HepG2 (cell line): ENCODE results near the gene PEPD. TPM values are rescaled to one million over a fixed set of nuclear protein-coding genes. Genes with fewer than 3 reads are reported as not detected.

Source experiments
- ATAC-seq: fragments of 200-7000 bp; cut with Tn5 transposase; 3 replicates; pipeline ENCODE4 v1.9.1; 2020; ENCODE audit warnings: mild to moderate bottlenecking, moderate library complexity
- BruUV-seq: library from RNA; stranded (reverse); fragments of 400-500 nt; replicated peaks from 2 replicates; lab custom pipeline; 2021; lab: Mats Ljungman, UMichigan
- CTCF ChIA-PET: fragments of 300-600 bp; formaldehyde crosslinking; extraction: SDS; loops from one replicate; lab custom pipeline; 2021; ENCODE audit warnings: low total read pairs, inconsistent platforms, low intra/inter-chr PET ratio; lab: Yijun Ruan, JAX
- POLR2A ChIA-PET: fragments of 350-600 bp; sonication (Branson Sonifier 250); formaldehyde crosslinking; loops from one replicate; lab custom pipeline; 2020; ENCODE audit warnings: antibody characterized with exemption, inconsistent platforms; lab: Yijun Ruan, JAX
- DNase-seq: peaks from one replicate; pipeline ENCODE4 v3.0.0-alpha.2; 2015; ENCODE audit warnings: low spot score
- FAIRE-seq: peaks from 3 replicates; lab custom pipeline; 2011; peaks lifted over from hg19 to GRCh38; lab: Jason Lieb, UNC
- H2AFZ ChIP-seq: one replicate; pipeline ENCODE4 v1.6.1; 2011; ENCODE audit warnings: low read length, inconsistent platforms
- H3K27ac ChIP-seq: fragments of 300-600 bp; 3 replicates; pipeline ENCODE4 v1.8.0; 2011; ENCODE audit warnings: mixed run types, mild to moderate bottlenecking, mixed read lengths, low read length, inconsistent platforms; ENCODE audit not compliant: insufficient read depth; ENCODE audit errors: extremely low read length
- H3K27me3 ChIP-seq, 2 experiments: fragments of 200-600 bp in 1 of 2; 2 replicates in 1 of 2; 3 replicates in 1 of 2; pipeline versions ENCODE4 v1.6.0 to v1.8.0; 2011; ENCODE audit warnings: low read length in 2 of 2, mild to moderate bottlenecking in 2 of 2, moderate library complexity in 2 of 2, inconsistent platforms in 1 of 2; ENCODE audit not compliant: insufficient read depth in 2 of 2, control insufficient read depth in 1 of 2
- H3K36me3 ChIP-seq, 2 experiments: fragments of 200-600 bp in 1 of 2; replicated peaks in 1 of 2; 2 replicates in 1 of 2; 3 replicates in 1 of 2; pipeline versions ENCODE4 v1.5.1 to v1.8.0; 2011; ENCODE audit warnings: low read length in 2 of 2, inconsistent platforms in 1 of 2; ENCODE audit not compliant: insufficient read depth in 2 of 2, control insufficient read depth in 1 of 2
- H3K4me1 ChIP-seq: 2 replicates; pipeline ENCODE4 v1.5.1; 2012; ENCODE audit warnings: low read length, inconsistent platforms; ENCODE audit not compliant: insufficient read depth
- H3K4me2 ChIP-seq: 2 replicates; pipeline ENCODE4 v1.6.0; 2011; ENCODE audit warnings: low read depth, low read length, inconsistent platforms
- H3K4me3 ChIP-seq, 3 experiments: fragments of 200-600 bp in 1 of 3; sonication (generic), shearing (Covaris generic) in 1 of 3; replicated peaks in 1 of 3; 2 replicates each; pipeline ENCODE4 v1.5.1; 2011 to 2016; ENCODE audit warnings: low read length in 3 of 3, inconsistent platforms in 2 of 3, low read depth in 2 of 3, mild to moderate bottlenecking in 2 of 3, control low read depth in 1 of 3, mixed read lengths in 1 of 3; ENCODE audit not compliant: insufficient read depth in 1 of 3
- H3K79me2 ChIP-seq: one replicate; pipeline ENCODE4 v1.6.1; 2011; ENCODE audit warnings: low read length, inconsistent platforms; ENCODE audit not compliant: insufficient read depth
- H3K9ac ChIP-seq: 2 replicates; pipeline ENCODE4 v1.6.0; 2011; ENCODE audit warnings: mild to moderate bottlenecking, low read depth, low read length, inconsistent platforms; ENCODE audit not compliant: insufficient read depth
- H3K9me3 ChIP-seq: 2 replicates; pipeline ENCODE4 v1.5.1; 2012; ENCODE audit warnings: mild to moderate bottlenecking, low read length
- H4K20me1 ChIP-seq: 2 replicates; pipeline ENCODE4 v1.6.0; 2011; ENCODE audit warnings: inconsistent platforms, mild to moderate bottlenecking, low read length, moderate library complexity; ENCODE audit not compliant: insufficient read depth
- CHD4 ChIP-seq: fragments of 200-600 bp; sonication (generic); IDR thresholded peaks from 2 replicates; pipeline ENCODE4 v1.7.0; 2017; ENCODE audit warnings: mild to moderate bottlenecking, low read length, borderline replicate concordance
- FOXK2 ChIP-seq: fragments of 450-650 bp; IDR thresholded peaks from 2 replicates; pipeline ENCODE4 v1.6.1; 2016
- JUN ChIP-seq: sonication (generic); formaldehyde crosslinking; IDR thresholded peaks from 2 replicates; pipeline ENCODE4 v1.4.0; 2020; ENCODE audit warnings: mild to moderate bottlenecking, missing genetic modification reagents
- NFRKB ChIP-seq: fragments of 450-650 bp; IDR thresholded peaks from 2 replicates; pipeline ENCODE4 v1.6.1; 2017
- NPAS2 ChIP-seq: sonication (generic); formaldehyde crosslinking; IDR thresholded peaks from 2 replicates; pipeline ENCODE4 v1.8.0; 2022; ENCODE audit warnings: mild to moderate bottlenecking, missing genetic modification reagents, borderline replicate concordance
- PRDM10 ChIP-seq: sonication (generic); formaldehyde crosslinking; IDR thresholded peaks from 2 replicates; pipeline ENCODE4 v1.4.0; 2020; ENCODE audit warnings: low read depth, missing genetic modification reagents
- PRPF4 ChIP-seq: fragments of 200-400 bp; formaldehyde crosslinking; IDR thresholded peaks from 2 replicates; pipeline ENCODE4 v1.6.1; 2016; ENCODE audit warnings: low read length, low read depth; ENCODE audit not compliant: poor library complexity, severe bottlenecking
- ZBTB38 ChIP-seq: sonication (generic); formaldehyde crosslinking; IDR thresholded peaks from 2 replicates; pipeline ENCODE4 v1.5.1; 2020; ENCODE audit warnings: mild to moderate bottlenecking, missing genetic modification reagents
- ZNF124 ChIP-seq: sonication (generic); formaldehyde crosslinking; IDR thresholded peaks from 2 replicates; pipeline ENCODE4 v1.4.0; 2020; ENCODE audit warnings: missing genetic modification reagents
- ZNF263 ChIP-seq: sonication (generic); formaldehyde crosslinking; IDR thresholded peaks from 2 replicates; pipeline ENCODE4 v1.4.0; 2020; ENCODE audit warnings: missing genetic modification reagents
- WGBS: methylation state at CpG from one replicate; pipeline ENCODE4 v1.1.6; 2017; ENCODE audit warnings: low lambda C conversion rate; 5-methylcytosine and 5-hydroxymethylcytosine counted together
- in situ Hi-C: cut with HindIII; loops from 2 replicates; pipeline ENCODE4 v1.10.0; 2017; ENCODE audit warnings: low pct_unique_long_range_greater_than_20kb; ENCODE audit not compliant: extremely low pct_ligation_motif_present
- intact Hi-C: fragments of 100-400 bp; cut with micrococcal nuclease; formaldehyde crosslinking; loops from one replicate; pipeline ENCODE4 v1.10.0; 2022; ENCODE audit not compliant: unreplicated experiment
- polyA plus RNA-seq, 8 experiments: library from polyadenylated mRNA; depleted of rRNA in 3 of 8; stranded (reverse) in 7 of 8; unstranded in 1 of 8; fragments of >200 nt; fragmentation: Illumina TruSeq in 4 of 8; extraction: Trizol in 4 of 8; gene quantifications; 2 replicates each; pipeline versions ENCODE4 v1.2.1 to v1.2.3, GENCODE V29; 2011 to 2016; ENCODE audit warnings: low read depth in 4 of 8, missing spikeins in 1 of 8, mixed read lengths in 1 of 8; ENCODE audit not compliant: insufficient read depth in 1 of 8
- total RNA-seq, 5 experiments: library from RNA; depleted of rRNA; stranded (reverse); fragments of >200 nt; fragmentation: Illumina TruSeq; extraction: Trizol; gene quantifications; 2 replicates each; pipeline ENCODE4 v1.2.3, GENCODE V29; 2016; ENCODE audit warnings: low read depth in 1 of 5

The PEPD gene
- total and polyA plus RNA-seq, 2 of the 13 experiments (the other 11 are each of a cell fraction or from before 2014, with no cell fraction given) = 60.7 to 75.1 TPM

- Histone ChIP-seq H3K9me3 (no peaks in the 10 kb centered on the region), H3K9ac (no peak overlapping the region), H3K36me3 (peaks cover 13 to 17% of the 10 kb centered on the region in 2 experiments; a peak in 4 of 5 replicates), H3K27me3 (no peaks in the 10 kb centered on the region)
- no peak for FAIRE-seq
- in situ Hi-C loops = no loop called here
- WGBS = 85% methylated on average over 6 of the region's 6 CpGs
- TF ChIP-seq NPAS2 (CRISPR knock-in tag) = no peak
- TF ChIP-seq, all 625 proteins: peak for 0
- H3K4me1 ChIP-seq = no peaks in the 10 kb centered on the region
- no peak overlapping the region for H3K4me3 ChIP-seq
- intact Hi-C loops = no loop called here
- DNase-seq (no peak), ATAC-seq (no peak; the same call in 2 of the 3 replicates)
- POLR2A ChIA-PET = no interaction called here
- H2AFZ ChIP-seq = no peak overlapping the region
- CTCF ChIA-PET = no interaction called here
- BruUV-seq = no TSS peak
- H3K27ac ChIP-seq = no peak overlapping the region
- H3K79me2 ChIP-seq = no peaks in the 10 kb centered on the region
- H4K20me1 ChIP-seq = no peaks in the 10 kb centered on the region
- no peak overlapping the region for H3K4me2 ChIP-seq
These were observed 22.3 kb downstream of the PEPD start for GRCh38 chr19:33499248-33499647.

GRCh38 chr19:33498391-33499000, 23.1 kb downstream of the PEPD start:
- Histone ChIP-seq H3K9ac (no peak overlapping the region), H3K9me3 (no peaks in the 10 kb centered on the region), H3K79me2 (no peaks in the 10 kb centered on the region), H3K36me3 (peaks cover 13 to 17% of the 10 kb centered on the region in 2 experiments; a peak in 4 of 5 replicates), H3K4me1 (no peaks in the 10 kb centered on the region), H3K4me3 (no peak overlapping the region), H3K4me2 (no peak overlapping the region), H2AFZ (no peak overlapping the region), H3K27me3 (no peaks in the 10 kb centered on the region), H4K20me1 (no peaks in the 10 kb centered on the region), H3K27ac (no peak overlapping the region)
- BruUV-seq = no TSS peak
- in situ Hi-C loops = no loop called here
- FAIRE-seq (no peak), DNase-seq (no peak), ATAC-seq (no peak)
- 99% methylated on average over 8 of the region's 10 CpGs for WGBS
- POLR2A ChIA-PET = interaction anchor here (1.1 kb wide), 1 partner anchor 23 kb away, joined by 3 read pairs; the partner anchor contains the start of gene PEPD
- CTCF ChIA-PET = no interaction called here
- intact Hi-C loops = no loop called here
- no peak for TF ChIP-seq NFRKB
- no peak for TF ChIP-seq ZNF124 (CRISPR knock-in tag)
- TF ChIP-seq PRDM10 (CRISPR knock-in tag) = no peak
- TF ChIP-seq PRPF4 = no peak
- no peak for TF ChIP-seq FOXK2
- no peak for TF ChIP-seq JUN (CRISPR knock-in tag)
- no peak for TF ChIP-seq ZBTB38
- no peak for TF ChIP-seq ZNF263 (CRISPR knock-in tag)
- TF ChIP-seq CHD4 = no peak
